ENCODE measurements around the gene FIBCD1. TPM values are rescaled to one million over a fixed set of nuclear protein-coding genes. Genes with fewer than 3 reads are reported as not detected.

The FIBCD1 gene
- total and polyA plus RNA-seq, 2 experiments from 2014 or later: 4.4 to 5.6 TPM

- peaks cover 5% of the 10 kb centered on the region; the same call in 1 of the 2 replicates for H3K9me2 ChIP-seq (ENCODE audit: insufficient read depth)
- Mint-ChIP-seq H3K36me3 (ENCODE audit: low read depth) (no peaks in the 10 kb centered on the region), H3K9me3 (peaks cover 25% of the 10 kb centered on the region), H3K27ac (no peak overlapping the region), H3K27me3 (ENCODE audit: insufficient read depth, low read depth, poor library complexity) (peaks cover 7% of the 10 kb centered on the region), H3K4me1 (no peaks in the 10 kb centered on the region; the same call in 2 of the 3 replicates), H3K4me3 (no peak overlapping the region)
- H3K79me2 ChIP-seq (replicated peaks; ENCODE audit: insufficient read depth): no peaks in the 10 kb centered on the region
- H3K36me3 ChIP-seq (ENCODE audit: insufficient read depth): no peaks in the 10 kb centered on the region
- TF ChIP-seq REST (IDR thresholded peaks at IDR 0.05; ENCODE audit: unreplicated experiment) (no peak), CREB1 (CRISPR knock-in tag; IDR thresholded peaks at IDR 0.05; ENCODE audit: low read depth) (no peak), NANOG (IDR thresholded peaks at IDR 0.05; ENCODE audit: borderline replicate concordance) (no peak), STAT1 (IDR thresholded peaks at IDR 0.05; ENCODE audit: unreplicated experiment) (no peak), EZH2phosphoT487 (IDR thresholded peaks at IDR 0.05; ENCODE audit: unreplicated experiment) (no peak), EZH2 (IDR thresholded peaks at IDR 0.05; ENCODE audit: low read depth, unreplicated experiment) (no peak), ZNF331 (CRISPR knock-in tag; IDR thresholded peaks at IDR 0.05; ENCODE audit: low read depth) (no peak), JUNB (IDR thresholded peaks at IDR 0.05; ENCODE audit: unreplicated experiment) (no peak), ZNF114 (CRISPR knock-in tag; IDR thresholded peaks at IDR 0.05) (no peak)
- no peak overlapping the region for H3K4me3 ChIP-seq
- no peaks in the 10 kb centered on the region for H3K4me1 ChIP-seq (ENCODE audit: insufficient read depth)
- no peak overlapping the region for H2AFZ ChIP-seq
- no peaks in the 10 kb centered on the region for H3K27me3 ChIP-seq (ENCODE audit: insufficient read depth)
- no peak overlapping the region for H3K27ac ChIP-seq (ENCODE audit: low read depth)
- DNase-seq (ENCODE audit: low spot score) (no peak), ATAC-seq (no peak)
- H3K4me2 ChIP-seq: no peak overlapping the region
- no peaks in the 10 kb centered on the region for H4K20me1 ChIP-seq (replicated peaks; ENCODE audit: insufficient read depth)
- H3F3A ChIP-seq (replicated peaks; ENCODE audit: low read depth): no peaks in the 10 kb centered on the region
Observed at GRCh38 chr9:130950039-130950311, 10.9 kb upstream of the FIBCD1 start.

GRCh38 chr9:130949188-130950038 is 10.4 kb upstream of the FIBCD1 start:
- H3K4me1 ChIP-seq (ENCODE audit: insufficient read depth): no peaks in the 10 kb centered on the region
- H2AFZ ChIP-seq: no peak overlapping the region
- Mint-ChIP-seq H3K27me3 (ENCODE audit: insufficient read depth, low read depth, poor library complexity) (peaks cover 7% of the 10 kb centered on the region), H3K9me3 (peaks cover 25% of the 10 kb centered on the region), H3K4me1 (no peaks in the 10 kb centered on the region; the same call in 2 of the 3 replicates), H3K36me3 (ENCODE audit: low read depth) (no peaks in the 10 kb centered on the region), H3K27ac (no peak overlapping the region), H3K4me3 (no peak overlapping the region)
- H3K4me2 ChIP-seq: no peak overlapping the region
- no peak overlapping the region for H3K27ac ChIP-seq (ENCODE audit: low read depth)
- H4K20me1 ChIP-seq (replicated peaks; ENCODE audit: insufficient read depth): no peaks in the 10 kb centered on the region
- no peaks in the 10 kb centered on the region for H3K79me2 ChIP-seq (replicated peaks; ENCODE audit: insufficient read depth)
- DNase-seq (ENCODE audit: low spot score) (no peak), ATAC-seq (no peak)
- H3K4me3 ChIP-seq: no peak overlapping the region
- no peaks in the 10 kb centered on the region for H3K27me3 ChIP-seq (ENCODE audit: insufficient read depth)
- no peaks in the 10 kb centered on the region for H3F3A ChIP-seq (replicated peaks; ENCODE audit: low read depth)
- peaks cover 3% of the 10 kb centered on the region; the same call in 1 of the 2 replicates for H3K9me2 ChIP-seq (ENCODE audit: insufficient read depth)
- no peaks in the 10 kb centered on the region for H3K36me3 ChIP-seq (ENCODE audit: insufficient read depth)
- no peak for TF ChIP-seq JUNB (IDR thresholded peaks at IDR 0.05; ENCODE audit: unreplicated experiment)
- no peak for TF ChIP-seq ZNF331 (CRISPR knock-in tag; IDR thresholded peaks at IDR 0.05; ENCODE audit: low read depth)
- no peak for TF ChIP-seq CREB1 (CRISPR knock-in tag; IDR thresholded peaks at IDR 0.05; ENCODE audit: low read depth)
- TF ChIP-seq STAT1 (IDR thresholded peaks at IDR 0.05; ENCODE audit: unreplicated experiment): no peak
- TF ChIP-seq REST (IDR thresholded peaks at IDR 0.05; ENCODE audit: unreplicated experiment): no peak
- no peak for TF ChIP-seq EZH2 (IDR thresholded peaks at IDR 0.05; ENCODE audit: low read depth, unreplicated experiment)
- TF ChIP-seq EZH2phosphoT487 (IDR thresholded peaks at IDR 0.05; ENCODE audit: unreplicated experiment): no peak

Data from GM23338 (cell line).